ENCODE measurements around the gene CEP68. TPM values are rescaled to one million over a fixed set of nuclear protein-coding genes. Genes with fewer than 3 reads are reported as not detected.

Gene CEP68
- polyA plus RNA-seq, 1 donor from 2014 or later = 34.7 TPM

DNA sequence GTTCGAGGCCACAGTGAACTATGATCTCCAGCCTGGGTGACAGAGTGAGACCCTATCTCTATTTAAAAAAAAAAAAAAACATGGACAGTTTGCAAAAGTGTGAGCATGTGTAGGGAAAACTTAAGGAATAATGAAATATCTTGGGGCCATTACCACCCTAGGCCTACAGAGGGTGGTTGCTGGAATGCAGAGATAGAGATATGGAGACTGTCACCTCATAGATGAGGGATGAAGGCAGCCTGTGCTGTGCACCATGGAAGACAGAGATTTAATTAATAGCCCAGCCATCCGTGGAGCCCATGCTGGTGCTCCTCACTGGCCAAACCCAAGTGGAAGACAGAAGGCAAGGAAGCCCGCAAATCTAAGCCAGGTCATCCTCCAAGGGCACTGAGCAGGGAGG lies 16.6 kb upstream of the CEP68 start:
- H3K36me3 ChIP-seq (ENCODE audit: insufficient read depth, low read length) = no peaks in the 10 kb centered on the region
- no peaks in the 10 kb centered on the region for H3F3A ChIP-seq (ENCODE audit: insufficient read depth, low read length, poor library complexity, severe bottlenecking)
- no peaks in the 10 kb centered on the region for H3K27me3 ChIP-seq (ENCODE audit: insufficient read depth, low read depth, low read length)
- no peak overlapping the region for H3K9ac ChIP-seq (ENCODE audit: low read length)
- no peak overlapping the region for H3K4me3 ChIP-seq (ENCODE audit: low read length)
- H3K9me2 ChIP-seq (ENCODE audit: insufficient read depth, low read length) = no peaks in the 10 kb centered on the region
- H3K27ac ChIP-seq (ENCODE audit: low read length) = no peak overlapping the region
- no peak overlapping the region for H3K4me2 ChIP-seq (ENCODE audit: low read length)
- no peak overlapping the region for H2AFZ ChIP-seq (ENCODE audit: low read depth, low read length)
- H3K79me2 ChIP-seq (replicated peaks; ENCODE audit: insufficient read depth, low read length) = no peaks in the 10 kb centered on the region
- TF ChIP-seq RAD21 (conservative IDR thresholded peaks at IDR 0.05) (no peak), MXI1 (conservative IDR thresholded peaks at IDR 0.05; ENCODE audit: poor library complexity, severe bottlenecking) (no peak), TAF1 (IDR thresholded peaks at IDR 0.05; ENCODE audit: low read depth) (no peak), EZH2 (IDR thresholded peaks at IDR 0.05; ENCODE audit: borderline replicate concordance, insufficient read depth, low read length, poor library complexity, severe bottlenecking) (no peak), POLR2AphosphoS5 (IDR thresholded peaks at IDR 0.05) (no peak), SMC3 (conservative IDR thresholded peaks at IDR 0.05; ENCODE audit: poor library complexity) (no peak), CTCF (IDR thresholded peaks at IDR 0.05; ENCODE audit: poor library complexity, severe bottlenecking) (no peak), EP300 (conservative IDR thresholded peaks at IDR 0.05; ENCODE audit: poor library complexity, severe bottlenecking) (no peak)
- TF ChIP-seq, protein P1, sequence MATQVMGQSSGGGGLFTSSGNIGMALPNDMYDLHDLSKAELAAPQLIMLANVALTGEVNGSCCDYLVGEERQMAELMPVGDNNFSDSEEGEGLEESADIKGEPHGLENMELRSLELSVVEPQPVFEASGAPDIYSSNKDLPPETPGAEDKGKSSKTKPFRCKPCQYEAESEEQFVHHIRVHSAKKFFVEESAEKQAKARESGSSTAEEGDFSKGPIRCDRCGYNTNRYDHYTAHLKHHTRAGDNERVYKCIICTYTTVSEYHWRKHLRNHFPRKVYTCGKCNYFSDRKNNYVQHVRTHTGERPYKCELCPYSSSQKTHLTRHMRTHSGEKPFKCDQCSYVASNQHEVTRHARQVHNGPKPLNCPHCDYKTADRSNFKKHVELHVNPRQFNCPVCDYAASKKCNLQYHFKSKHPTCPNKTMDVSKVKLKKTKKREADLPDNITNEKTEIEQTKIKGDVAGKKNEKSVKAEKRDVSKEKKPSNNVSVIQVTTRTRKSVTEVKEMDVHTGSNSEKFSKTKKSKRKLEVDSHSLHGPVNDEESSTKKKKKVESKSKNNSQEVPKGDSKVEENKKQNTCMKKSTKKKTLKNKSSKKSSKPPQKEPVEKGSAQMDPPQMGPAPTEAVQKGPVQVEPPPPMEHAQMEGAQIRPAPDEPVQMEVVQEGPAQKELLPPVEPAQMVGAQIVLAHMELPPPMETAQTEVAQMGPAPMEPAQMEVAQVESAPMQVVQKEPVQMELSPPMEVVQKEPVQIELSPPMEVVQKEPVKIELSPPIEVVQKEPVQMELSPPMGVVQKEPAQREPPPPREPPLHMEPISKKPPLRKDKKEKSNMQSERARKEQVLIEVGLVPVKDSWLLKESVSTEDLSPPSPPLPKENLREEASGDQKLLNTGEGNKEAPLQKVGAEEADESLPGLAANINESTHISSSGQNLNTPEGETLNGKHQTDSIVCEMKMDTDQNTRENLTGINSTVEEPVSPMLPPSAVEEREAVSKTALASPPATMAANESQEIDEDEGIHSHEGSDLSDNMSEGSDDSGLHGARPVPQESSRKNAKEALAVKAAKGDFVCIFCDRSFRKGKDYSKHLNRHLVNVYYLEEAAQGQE (IDR thresholded peaks at IDR 0.05; ENCODE audit: borderline replicate concordance) = no peak
- no peaks in the 10 kb centered on the region for H4K20me1 ChIP-seq (ENCODE audit: insufficient read depth)
- H3K9me3 ChIP-seq (ENCODE audit: low read length) = no peaks in the 10 kb centered on the region

DNA sequence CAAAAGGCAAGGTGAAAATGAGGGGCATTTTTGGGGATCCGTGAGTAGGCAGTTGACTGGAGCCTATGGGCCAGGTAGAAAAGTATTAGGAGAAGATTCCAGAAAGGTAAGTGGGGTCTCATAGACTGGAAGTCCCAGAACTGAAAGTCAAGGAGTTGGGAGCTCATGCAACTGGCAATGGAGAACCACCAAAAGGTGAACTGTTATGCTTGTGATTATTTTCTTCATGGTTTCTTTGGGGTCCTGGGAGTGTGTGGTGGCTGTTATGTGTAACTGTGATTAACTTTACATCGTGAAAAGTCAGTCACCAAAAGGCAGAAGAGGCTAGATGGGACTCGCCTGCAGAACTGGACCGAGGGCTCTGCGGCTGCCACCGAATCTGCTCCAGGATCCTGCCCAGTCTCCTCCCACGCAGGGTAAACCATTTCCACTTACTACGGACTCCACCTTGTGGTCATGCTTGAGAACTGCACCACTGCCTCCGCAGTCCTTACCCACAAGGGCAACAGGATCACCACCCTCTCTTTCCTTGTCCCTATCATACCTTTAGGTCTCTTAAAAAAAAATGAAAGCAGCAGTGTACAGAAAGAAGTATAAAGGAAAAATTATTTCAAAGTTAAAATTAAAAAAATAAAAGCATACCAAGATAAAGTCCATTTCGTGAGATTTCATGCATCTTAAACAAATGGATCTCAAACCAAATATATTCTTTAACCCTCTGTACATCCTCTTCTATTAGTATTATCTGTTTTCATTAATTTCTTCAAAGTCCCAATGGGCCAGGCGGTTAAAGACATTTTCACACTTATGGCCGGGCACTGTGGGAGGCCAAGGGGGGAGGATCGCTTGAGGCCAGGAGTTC lies 15.6 kb upstream of the CEP68 start:
- Histone ChIP-seq H3K79me2 (replicated peaks; ENCODE audit: insufficient read depth, low read length) (no peaks in the 10 kb centered on the region), H3K9me3 (ENCODE audit: low read length) (no peaks in the 10 kb centered on the region), H3F3A (ENCODE audit: insufficient read depth, low read length, poor library complexity, severe bottlenecking) (no peaks in the 10 kb centered on the region), H3K4me3 (ENCODE audit: low read length) (no peak overlapping the region), H3K9me2 (ENCODE audit: insufficient read depth, low read length) (no peaks in the 10 kb centered on the region), H4K20me1 (ENCODE audit: insufficient read depth) (no peaks in the 10 kb centered on the region), H3K4me2 (ENCODE audit: low read length) (no peak overlapping the region), H3K27me3 (ENCODE audit: insufficient read depth, low read depth, low read length) (no peaks in the 10 kb centered on the region), H3K36me3 (ENCODE audit: insufficient read depth, low read length) (no peaks in the 10 kb centered on the region), H2AFZ (ENCODE audit: low read depth, low read length) (no peak overlapping the region), H3K27ac (ENCODE audit: low read length) (no peak overlapping the region), H3K9ac (ENCODE audit: low read length) (no peak overlapping the region)
- no peak for TF ChIP-seq POLR2AphosphoS5 (IDR thresholded peaks at IDR 0.05)
- TF ChIP-seq SMC3 (conservative IDR thresholded peaks at IDR 0.05; ENCODE audit: poor library complexity) = peak; percentile 92
- TF ChIP-seq CTCF (IDR thresholded peaks at IDR 0.05; ENCODE audit: poor library complexity, severe bottlenecking) = peak; percentile 88
- TF ChIP-seq RAD21 (conservative IDR thresholded peaks at IDR 0.05) = peak; percentile 83
- TF ChIP-seq TAF1 (IDR thresholded peaks at IDR 0.05; ENCODE audit: low read depth) = no peak
- TF ChIP-seq MXI1 (conservative IDR thresholded peaks at IDR 0.05; ENCODE audit: poor library complexity, severe bottlenecking) = no peak

Measured in neural cell (in vitro differentiated cells).